AG09309 (cell line): ENCODE data around the gene UBR4.

ENCODE experiments used
- DNase-seq: peaks from one replicate; pipeline ENCODE4 v3.0.0-alpha.2; 2010; ENCODE audit warnings: low read depth
- H3K4me3 ChIP-seq: 2 replicates; pipeline ENCODE4 v1.5.1; 2011; ENCODE audit warnings: mild to moderate bottlenecking, low read depth, low read length, moderate library complexity; ENCODE audit not compliant: control insufficient read depth
- TF ChIP-seq, protein P1 (sequence below): IDR thresholded peaks from 2 replicates; pipeline ENCODE4 v1.5.1; 2011; ENCODE audit warnings: mild to moderate bottlenecking, low read depth, low read length, inconsistent platforms; ENCODE audit not compliant: insufficient read depth, control insufficient read depth; ENCODE audit errors: missing control alignments

UBR4 gene

DNA sequence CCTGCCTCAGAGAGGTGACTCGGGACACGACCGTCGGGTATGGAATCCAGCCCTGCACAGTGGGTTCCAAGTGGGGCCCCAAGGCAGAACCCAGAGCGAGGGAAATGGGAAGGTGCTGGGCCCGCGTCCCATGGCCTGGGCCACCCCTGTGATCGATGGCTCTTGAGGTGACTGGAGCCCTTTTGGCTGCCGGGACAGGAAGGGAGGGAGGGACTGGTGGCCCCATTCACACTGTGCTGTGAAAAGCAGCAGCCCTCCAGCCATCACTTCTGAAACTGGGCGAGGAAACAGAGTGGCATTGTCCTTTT, 143.2 kb downstream of the UBR4 start:
- TF ChIP-seq, protein P1, sequence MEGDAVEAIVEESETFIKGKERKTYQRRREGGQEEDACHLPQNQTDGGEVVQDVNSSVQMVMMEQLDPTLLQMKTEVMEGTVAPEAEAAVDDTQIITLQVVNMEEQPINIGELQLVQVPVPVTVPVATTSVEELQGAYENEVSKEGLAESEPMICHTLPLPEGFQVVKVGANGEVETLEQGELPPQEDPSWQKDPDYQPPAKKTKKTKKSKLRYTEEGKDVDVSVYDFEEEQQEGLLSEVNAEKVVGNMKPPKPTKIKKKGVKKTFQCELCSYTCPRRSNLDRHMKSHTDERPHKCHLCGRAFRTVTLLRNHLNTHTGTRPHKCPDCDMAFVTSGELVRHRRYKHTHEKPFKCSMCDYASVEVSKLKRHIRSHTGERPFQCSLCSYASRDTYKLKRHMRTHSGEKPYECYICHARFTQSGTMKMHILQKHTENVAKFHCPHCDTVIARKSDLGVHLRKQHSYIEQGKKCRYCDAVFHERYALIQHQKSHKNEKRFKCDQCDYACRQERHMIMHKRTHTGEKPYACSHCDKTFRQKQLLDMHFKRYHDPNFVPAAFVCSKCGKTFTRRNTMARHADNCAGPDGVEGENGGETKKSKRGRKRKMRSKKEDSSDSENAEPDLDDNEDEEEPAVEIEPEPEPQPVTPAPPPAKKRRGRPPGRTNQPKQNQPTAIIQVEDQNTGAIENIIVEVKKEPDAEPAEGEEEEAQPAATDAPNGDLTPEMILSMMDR, result no peak
- DNase-seq, result no peak

GRCh38 chr1:19066248-19066873, 143.7 kb downstream of the UBR4 start:
- DNase-seq, result no peak
- no peak overlapping the region for H3K4me3 ChIP-seq
- TF ChIP-seq, protein P1, result no peak

More for the DNA sequence above, 143.2 kb downstream of the UBR4 start:
- no peak overlapping the region for H3K4me3 ChIP-seq

- no peak overlapping the region for H3K4me3 ChIP-seq
- TF ChIP-seq, protein P1, result no peak
- no peak for DNase-seq
These were observed 144.4 kb downstream of the UBR4 start for GRCh38 chr1:19065526-19066247.

GRCh38 chr1:19064906-19065450, 145.1 kb downstream of the UBR4 start:
- TF ChIP-seq, protein P1, result no peak
- DNase-seq, result no peak
- no peak overlapping the region for H3K4me3 ChIP-seq

GRCh38 chr1:19063122-19063521, 146.9 kb downstream of the UBR4 start:
- H3K4me3 ChIP-seq, result no peak overlapping the region
- TF ChIP-seq, protein P1, result no peak
- DNase-seq, result no peak

DNA sequence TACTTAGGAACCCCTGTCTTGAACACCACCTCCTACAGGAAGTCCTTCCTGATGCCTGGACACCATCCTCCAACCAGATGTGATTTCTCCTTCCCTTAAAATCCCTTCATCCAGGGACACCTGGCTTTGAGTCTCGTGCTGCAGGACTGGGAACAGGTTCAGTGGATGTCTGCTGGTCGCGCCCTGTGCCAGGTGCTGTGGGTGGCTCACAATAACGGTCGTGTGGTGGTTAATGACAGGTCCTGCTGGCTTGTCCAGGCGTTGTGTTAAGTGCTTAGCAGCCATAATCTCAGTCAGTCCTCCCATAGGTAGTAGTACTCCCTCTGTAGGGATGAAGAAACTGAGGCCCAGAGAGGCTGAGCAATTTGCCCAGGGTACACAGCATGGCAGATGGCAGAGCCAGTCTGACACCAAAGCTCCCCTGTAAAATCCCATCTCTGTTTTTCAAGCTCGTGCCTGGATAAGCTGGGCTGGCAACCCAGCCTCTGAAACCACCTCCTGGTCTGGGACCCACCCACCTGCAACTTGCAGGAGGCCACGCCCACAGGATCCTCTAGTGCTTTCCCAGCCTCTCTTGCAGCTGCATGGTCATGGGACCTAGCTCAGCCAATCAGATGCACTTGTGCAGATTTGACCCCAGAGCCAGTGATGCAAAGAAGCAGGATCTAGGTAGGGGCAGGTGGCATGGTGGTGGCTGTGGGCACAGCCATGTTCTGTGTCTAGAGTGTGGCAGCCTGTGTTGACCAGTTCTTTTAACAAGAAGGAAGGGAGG, 147.6 kb downstream of the UBR4 start:
- no peak overlapping the region for H3K4me3 ChIP-seq
- DNase-seq, result no peak
- TF ChIP-seq, protein P1, result no peak
